IPS-18a (cell line): Measurements from ENCODE around the gene SEPHS1.

Source experiments
- H3K27ac ChIP-seq: one replicate; pipeline ENCODE4 v1.5.1; 2013; ENCODE audit warnings: low read length
- H3K27me3 ChIP-seq: one replicate; pipeline ENCODE4 v1.6.1; 2013; ENCODE audit warnings: mild to moderate bottlenecking, low read length; ENCODE audit not compliant: control insufficient read depth, insufficient read depth
- H3K36me3 ChIP-seq: one replicate; pipeline ENCODE4 v1.6.1; 2013; ENCODE audit warnings: low read depth, low read length; ENCODE audit not compliant: control insufficient read depth
- H3K4me1 ChIP-seq: one replicate; pipeline ENCODE4 v1.6.1; 2013; ENCODE audit warnings: low read depth, low read length; ENCODE audit not compliant: control insufficient read depth
- H3K4me3 ChIP-seq: one replicate; pipeline ENCODE4 v1.5.1; 2013; ENCODE audit warnings: low read length
- H3K9ac ChIP-seq: one replicate; pipeline ENCODE4 v1.6.1; 2013; ENCODE audit warnings: mild to moderate bottlenecking, low read length, moderate library complexity
- H3K9me3 ChIP-seq: one replicate; pipeline ENCODE4 v1.6.1; 2013; ENCODE audit warnings: low read depth, low read length; ENCODE audit not compliant: control insufficient read depth

Gene SEPHS1

GRCh38 chr10:13319166-13319565 is 28.9 kb downstream of the SEPHS1 start:
- Histone ChIP-seq H3K4me3 (no peak overlapping the region), H3K9ac (no peak overlapping the region), H3K27ac (no peak overlapping the region), H3K36me3 (peaks cover 55% of the 10 kb centered on the region), H3K9me3 (no peaks in the 10 kb centered on the region), H3K27me3 (no peaks in the 10 kb centered on the region), H3K4me1 (no peaks in the 10 kb centered on the region)

GRCh38 chr10:13317474-13317873 is 30.6 kb downstream of the SEPHS1 start:
- H3K27me3 ChIP-seq: no peaks in the 10 kb centered on the region

GRCh38 chr10:13316635-13317311 is 31.3 kb downstream of the SEPHS1 start:
- no peaks in the 10 kb centered on the region for H3K9me3 ChIP-seq
- H3K4me3 ChIP-seq: no peak overlapping the region
- H3K36me3 ChIP-seq: peaks cover 31% of the 10 kb centered on the region
- no peaks in the 10 kb centered on the region for H3K4me1 ChIP-seq
- no peak overlapping the region for H3K9ac ChIP-seq
- no peaks in the 10 kb centered on the region for H3K27me3 ChIP-seq
- H3K27ac ChIP-seq: no peak overlapping the region

More at GRCh38 chr10:13317474-13317873, 30.6 kb downstream of the SEPHS1 start:
- Histone ChIP-seq H3K9ac (no peak overlapping the region), H3K9me3 (no peaks in the 10 kb centered on the region), H3K4me1 (no peaks in the 10 kb centered on the region), H3K27ac (no peak overlapping the region), H3K36me3 (peaks cover 38% of the 10 kb centered on the region), H3K4me3 (no peak overlapping the region)

- Histone ChIP-seq H3K36me3 (peaks cover 17% of the 10 kb centered on the region), H3K9ac (no peak overlapping the region), H3K9me3 (no peaks in the 10 kb centered on the region), H3K27me3 (no peaks in the 10 kb centered on the region), H3K4me3 (no peak overlapping the region), H3K4me1 (no peaks in the 10 kb centered on the region), H3K27ac (no peak overlapping the region)
Measured at GRCh38 chr10:13315361-13315760, 32.7 kb downstream of the SEPHS1 start.

- H3K4me3 ChIP-seq: no peak overlapping the region
- H3K27me3 ChIP-seq: no peaks in the 10 kb centered on the region
- no peak overlapping the region for H3K27ac ChIP-seq
- no peak overlapping the region for H3K9ac ChIP-seq
- no peaks in the 10 kb centered on the region for H3K4me1 ChIP-seq
- H3K9me3 ChIP-seq: no peaks in the 10 kb centered on the region
- H3K36me3 ChIP-seq: no peaks in the 10 kb centered on the region
Measured at GRCh38 chr10:13311177-13311575, 36.9 kb downstream of the SEPHS1 start.

GRCh38 chr10:13310518-13311176 is 37.4 kb downstream of the SEPHS1 start:
- H3K4me3 ChIP-seq: no peak overlapping the region
- no peaks in the 10 kb centered on the region for H3K27me3 ChIP-seq
- no peaks in the 10 kb centered on the region for H3K9me3 ChIP-seq
- H3K27ac ChIP-seq: no peak overlapping the region
- no peaks in the 10 kb centered on the region for H3K36me3 ChIP-seq
- no peak overlapping the region for H3K9ac ChIP-seq
- no peaks in the 10 kb centered on the region for H3K4me1 ChIP-seq

- H3K4me3 ChIP-seq: no peak overlapping the region
- no peaks in the 10 kb centered on the region for H3K36me3 ChIP-seq
- H3K9ac ChIP-seq: no peak overlapping the region
- no peaks in the 10 kb centered on the region for H3K4me1 ChIP-seq
- no peak overlapping the region for H3K27ac ChIP-seq
- H3K9me3 ChIP-seq: no peaks in the 10 kb centered on the region
- H3K27me3 ChIP-seq: no peaks in the 10 kb centered on the region
Measured at GRCh38 chr10:13309792-13310191, 38.3 kb downstream of the SEPHS1 start.

GRCh38 chr10:13308096-13308495 is 40.0 kb downstream of the SEPHS1 start:
- Histone ChIP-seq H3K4me1 (no peaks in the 10 kb centered on the region), H3K9me3 (no peaks in the 10 kb centered on the region), H3K36me3 (no peaks in the 10 kb centered on the region), H3K27me3 (no peaks in the 10 kb centered on the region), H3K9ac (no peak overlapping the region), H3K4me3 (no peak overlapping the region), H3K27ac (no peak overlapping the region)

- Histone ChIP-seq H3K27me3 (no peaks in the 10 kb centered on the region), H3K9ac (no peak overlapping the region), H3K9me3 (no peaks in the 10 kb centered on the region), H3K36me3 (no peaks in the 10 kb centered on the region), H3K4me3 (no peak overlapping the region), H3K27ac (no peak overlapping the region), H3K4me1 (no peaks in the 10 kb centered on the region)
Measured at GRCh38 chr10:13306103-13306502, 42.0 kb downstream of the SEPHS1 start.

- H3K9me3 ChIP-seq: no peaks in the 10 kb centered on the region
- H3K9ac ChIP-seq: no peak overlapping the region
- no peak overlapping the region for H3K27ac ChIP-seq
- H3K36me3 ChIP-seq: no peaks in the 10 kb centered on the region
- H3K4me1 ChIP-seq: no peaks in the 10 kb centered on the region
- H3K27me3 ChIP-seq: no peaks in the 10 kb centered on the region
- H3K4me3 ChIP-seq: no peak overlapping the region
Measured at GRCh38 chr10:13302821-13303555, 45.1 kb downstream of the SEPHS1 start.

GRCh38 chr10:13299437-13300287 is 48.4 kb downstream of the SEPHS1 start, which contains the start of gene PHYH:
Gene PHYH, minus strand, starts transcription at chr10:13300064. Its CDS starts 22 bp downstream, at chr10:13300042.
- Histone ChIP-seq H3K27ac (no peak within 1 kb of the TSS), H3K4me3 (peak within 1 kb of the TSS; percentile 63), H3K9ac (peak within 1 kb of the TSS; percentile 62), H3K9me3 (no peaks in the 10 kb centered on the region), H3K4me1 (no peaks in the 10 kb centered on the region), H3K36me3 (no peaks in the 10 kb centered on the region), H3K27me3 (no peaks in the 10 kb centered on the region)
